Measurements from ENCODE around the gene BBIP1.

DNA sequence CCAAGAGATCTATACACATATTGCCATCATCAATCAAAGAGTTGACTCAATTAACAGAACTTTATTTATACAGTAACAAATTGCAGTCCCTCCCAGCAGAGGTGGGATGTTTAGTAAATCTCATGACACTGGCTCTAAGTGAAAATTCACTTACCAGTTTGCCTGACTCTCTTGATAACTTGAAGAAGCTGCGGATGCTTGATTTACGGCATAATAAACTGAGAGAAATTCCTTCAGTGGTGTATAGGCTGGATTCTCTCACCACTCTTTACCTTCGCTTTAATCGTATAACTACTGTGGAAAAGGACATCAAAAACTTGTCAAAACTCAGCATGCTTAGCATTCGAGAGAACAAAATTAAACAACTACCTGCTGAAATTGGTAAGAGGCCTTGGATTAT lies 45.7 kb upstream of the BBIP1 start:
- TF ChIP-seq EZH2 (IDR thresholded peaks at IDR 0.05; ENCODE audit: borderline replicate concordance, low read depth, low read length, severe bottlenecking), result no peak
- TF ChIP-seq, protein P1, sequence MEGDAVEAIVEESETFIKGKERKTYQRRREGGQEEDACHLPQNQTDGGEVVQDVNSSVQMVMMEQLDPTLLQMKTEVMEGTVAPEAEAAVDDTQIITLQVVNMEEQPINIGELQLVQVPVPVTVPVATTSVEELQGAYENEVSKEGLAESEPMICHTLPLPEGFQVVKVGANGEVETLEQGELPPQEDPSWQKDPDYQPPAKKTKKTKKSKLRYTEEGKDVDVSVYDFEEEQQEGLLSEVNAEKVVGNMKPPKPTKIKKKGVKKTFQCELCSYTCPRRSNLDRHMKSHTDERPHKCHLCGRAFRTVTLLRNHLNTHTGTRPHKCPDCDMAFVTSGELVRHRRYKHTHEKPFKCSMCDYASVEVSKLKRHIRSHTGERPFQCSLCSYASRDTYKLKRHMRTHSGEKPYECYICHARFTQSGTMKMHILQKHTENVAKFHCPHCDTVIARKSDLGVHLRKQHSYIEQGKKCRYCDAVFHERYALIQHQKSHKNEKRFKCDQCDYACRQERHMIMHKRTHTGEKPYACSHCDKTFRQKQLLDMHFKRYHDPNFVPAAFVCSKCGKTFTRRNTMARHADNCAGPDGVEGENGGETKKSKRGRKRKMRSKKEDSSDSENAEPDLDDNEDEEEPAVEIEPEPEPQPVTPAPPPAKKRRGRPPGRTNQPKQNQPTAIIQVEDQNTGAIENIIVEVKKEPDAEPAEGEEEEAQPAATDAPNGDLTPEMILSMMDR (IDR thresholded peaks at IDR 0.05; ENCODE audit: borderline replicate concordance, extremely low read depth, low read length, poor library complexity, severe bottlenecking), result no peak

All from DND-41 (cell line).